ENCODE results near the gene C1orf210.

DNA sequence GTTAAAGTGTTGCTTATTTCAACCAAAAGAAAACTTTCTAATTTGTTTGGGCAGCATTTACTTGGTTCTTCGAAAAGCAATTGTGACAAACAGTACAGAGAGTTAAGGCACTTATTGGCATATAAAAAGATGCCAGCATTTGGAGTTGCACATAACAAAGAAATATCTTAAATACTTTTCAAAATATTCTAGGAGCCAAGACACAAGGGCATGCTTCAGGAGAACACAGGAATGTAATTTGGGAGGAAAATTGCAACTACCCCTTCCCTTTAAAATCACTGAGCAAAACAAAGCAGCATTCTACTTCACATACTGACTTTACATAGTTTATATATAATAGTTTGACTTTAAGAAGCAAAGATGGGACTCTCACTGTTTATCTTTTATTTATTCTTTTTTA is 10.8 kb upstream of the C1orf210 start:
- TF ChIP-seq POLR2AphosphoS5 (IDR thresholded peaks at IDR 0.05; ENCODE audit: borderline replicate concordance, low read depth, low read length) (no peak), EZH2 (IDR thresholded peaks at IDR 0.05) (no peak)

Data from SK-N-MC (cell line).